NCI-H748 treated with DMSO at 0.1 percent for 48 hours (cell line): Measurements from ENCODE around the gene TBCD.
"Not testable (repeated sequence)": the region's sequence is repeated elsewhere in the genome, so short reads cannot be mapped to it uniquely, and the experiment has no call there.

Source experiments
- DNase-seq: peaks from one replicate; lab custom pipeline; 2025; lab: John Stamatoyannopoulos, UW

Gene TBCD

DNA sequence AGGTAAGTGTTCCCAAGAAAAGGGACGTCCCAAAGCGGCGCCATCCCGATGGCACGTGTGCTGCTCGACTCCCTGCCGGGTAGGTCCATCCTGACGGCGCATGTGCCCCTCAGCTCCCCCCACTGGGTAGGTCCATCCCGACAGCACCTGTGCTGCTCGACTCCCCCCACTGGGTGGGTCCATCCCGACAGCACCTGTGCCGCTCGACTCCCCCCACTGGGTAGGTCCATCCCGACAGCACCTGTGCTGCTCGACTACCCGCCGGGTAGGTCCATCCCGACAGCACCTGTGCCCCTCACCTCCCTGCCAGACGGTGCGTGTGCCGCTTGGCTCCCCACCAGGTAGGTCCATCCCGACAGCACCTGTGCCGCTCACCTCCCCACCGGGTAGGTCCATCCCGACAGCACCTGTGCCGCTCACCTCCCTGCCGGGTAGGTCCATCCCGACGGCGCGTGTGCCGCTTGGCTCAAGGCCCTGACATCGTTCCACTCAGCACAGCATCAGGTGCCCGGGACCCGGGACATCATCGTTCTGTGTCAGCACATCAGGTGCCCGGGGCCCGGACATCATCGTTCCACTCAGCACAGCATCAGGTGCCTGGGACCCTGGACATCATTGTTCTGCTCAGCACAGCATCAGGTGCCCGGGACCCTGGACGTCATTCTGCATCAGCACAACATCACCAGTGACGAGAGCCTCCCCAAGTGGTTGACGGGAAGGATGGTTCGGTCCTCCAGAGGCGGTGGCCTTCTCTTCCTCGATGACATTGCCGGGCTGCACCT, 22.2 kb upstream of the TBCD start:
- DNase-seq: no peak

DNA sequence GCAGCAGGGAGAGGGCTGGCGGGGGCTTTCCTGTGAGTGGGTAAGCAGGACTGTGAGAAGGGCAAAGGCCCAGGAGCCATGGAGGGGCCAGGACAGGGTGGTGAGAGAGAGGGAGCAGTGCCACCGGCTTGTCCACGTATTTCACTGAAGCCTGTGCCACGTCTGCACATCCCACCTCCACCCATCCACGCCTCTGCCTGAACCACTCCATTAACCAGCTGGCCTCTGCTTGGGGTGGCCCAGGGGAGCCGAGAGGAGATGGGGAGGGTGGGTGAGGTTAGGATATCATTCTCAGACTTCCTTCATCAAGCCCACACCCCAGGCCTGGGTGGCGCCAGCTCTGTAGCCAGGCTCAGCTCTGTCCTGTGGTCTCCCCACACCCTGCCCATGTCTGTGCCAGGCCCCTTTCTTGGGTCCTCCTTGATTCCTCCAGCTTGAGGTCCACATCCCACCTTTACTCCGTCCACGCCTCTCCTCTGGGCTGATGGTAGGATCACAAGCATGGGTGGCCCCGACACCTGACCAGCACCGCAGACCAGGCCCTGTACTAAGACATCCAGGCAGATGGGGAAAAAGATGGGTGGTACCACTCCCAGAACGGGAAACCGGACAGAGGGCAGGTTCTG, 19.6 kb upstream of the TBCD start:
- no peak for DNase-seq

DNA sequence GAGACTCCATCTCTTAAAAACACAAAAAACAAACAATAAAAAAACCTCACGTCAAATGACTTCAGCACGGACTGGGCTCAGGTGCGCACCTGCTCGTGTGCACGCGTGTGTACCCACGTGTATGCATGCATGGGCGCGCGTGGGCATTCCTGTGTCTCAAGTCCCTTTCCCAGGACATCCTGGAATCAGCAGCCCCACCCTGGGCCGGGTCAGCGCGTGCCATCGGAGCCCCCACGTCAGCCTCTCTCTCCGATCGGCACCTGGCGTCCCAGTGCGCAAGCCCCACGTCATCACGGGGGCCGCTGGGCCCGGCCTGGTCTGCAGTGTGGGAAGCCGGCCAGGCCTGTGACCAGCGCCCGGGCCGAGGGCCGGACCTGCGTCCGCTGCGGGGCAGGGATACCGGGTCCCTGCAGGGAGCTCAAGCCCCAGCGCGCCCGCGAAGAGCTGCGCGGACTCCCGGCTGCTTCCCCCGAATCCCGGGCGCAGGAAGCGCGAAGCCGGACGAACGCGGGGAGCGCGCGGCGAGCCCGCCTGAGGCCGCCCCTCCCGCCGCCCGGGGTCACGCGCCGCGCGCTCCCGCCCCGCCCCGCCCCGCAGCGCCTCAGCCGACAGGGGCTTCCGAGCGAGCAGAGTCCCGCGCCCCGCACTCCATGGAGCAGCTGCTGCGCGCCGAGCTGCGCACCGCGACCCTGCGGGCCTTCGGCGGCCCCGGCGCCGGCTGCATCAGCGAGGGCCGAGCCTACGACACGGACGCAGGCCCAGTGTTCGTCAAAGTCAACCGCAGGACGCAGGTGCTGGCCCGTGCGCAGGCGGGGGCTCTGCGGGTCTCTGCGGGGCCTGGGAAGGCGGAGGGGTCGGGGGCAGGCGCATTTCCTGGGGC, 16.6 kb upstream of the TBCD start, which contains the start of gene FN3K:
Gene FN3K, plus strand, starts transcription at position 629 of the 880 bp plus-strand sequence. Its CDS starts 22 bp downstream, at position 651.
- DNase-seq: peak; percentile 15

DNA sequence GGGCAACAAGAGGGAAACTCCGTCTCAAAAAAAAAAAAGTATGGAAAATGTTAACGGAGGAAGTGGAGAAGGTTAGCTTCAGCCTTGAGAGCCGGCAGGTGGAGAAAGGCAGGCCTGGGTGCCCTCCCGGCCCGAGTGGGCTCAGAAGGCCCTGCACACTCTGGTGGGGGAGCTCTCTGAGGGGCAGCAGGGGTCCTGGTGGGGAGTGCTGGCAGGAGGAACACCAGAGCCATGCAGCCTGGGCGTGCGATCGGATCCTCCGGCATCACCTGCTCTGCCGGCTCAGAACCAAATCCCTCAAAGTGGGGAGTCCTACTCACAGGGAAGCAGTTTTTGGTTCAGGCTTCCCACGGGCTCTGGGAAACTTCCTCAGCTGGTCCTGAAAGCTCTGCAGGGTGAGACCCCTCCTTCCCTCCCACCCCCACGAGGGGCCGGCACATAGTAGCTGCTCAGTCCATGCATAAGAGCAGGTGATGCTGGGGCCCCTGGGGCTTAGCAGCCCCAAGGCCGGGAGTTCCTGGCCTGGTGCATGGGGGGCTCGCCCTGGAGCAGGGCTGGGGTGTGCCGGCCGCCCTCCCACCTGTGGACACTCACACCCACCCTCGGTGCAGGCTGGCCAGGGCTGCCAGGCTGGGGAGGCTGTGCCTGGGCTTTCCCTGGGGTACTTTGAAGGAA, 15.2 kb upstream of the TBCD start:
- DNase-seq: no peak

GRCh38 chr17:82737967-82738877, 13.6 kb upstream of the TBCD start:
- no peak for DNase-seq

GRCh38 chr17:82740906-82741759, 10.7 kb upstream of the TBCD start:
- DNase-seq: no peak

DNA sequence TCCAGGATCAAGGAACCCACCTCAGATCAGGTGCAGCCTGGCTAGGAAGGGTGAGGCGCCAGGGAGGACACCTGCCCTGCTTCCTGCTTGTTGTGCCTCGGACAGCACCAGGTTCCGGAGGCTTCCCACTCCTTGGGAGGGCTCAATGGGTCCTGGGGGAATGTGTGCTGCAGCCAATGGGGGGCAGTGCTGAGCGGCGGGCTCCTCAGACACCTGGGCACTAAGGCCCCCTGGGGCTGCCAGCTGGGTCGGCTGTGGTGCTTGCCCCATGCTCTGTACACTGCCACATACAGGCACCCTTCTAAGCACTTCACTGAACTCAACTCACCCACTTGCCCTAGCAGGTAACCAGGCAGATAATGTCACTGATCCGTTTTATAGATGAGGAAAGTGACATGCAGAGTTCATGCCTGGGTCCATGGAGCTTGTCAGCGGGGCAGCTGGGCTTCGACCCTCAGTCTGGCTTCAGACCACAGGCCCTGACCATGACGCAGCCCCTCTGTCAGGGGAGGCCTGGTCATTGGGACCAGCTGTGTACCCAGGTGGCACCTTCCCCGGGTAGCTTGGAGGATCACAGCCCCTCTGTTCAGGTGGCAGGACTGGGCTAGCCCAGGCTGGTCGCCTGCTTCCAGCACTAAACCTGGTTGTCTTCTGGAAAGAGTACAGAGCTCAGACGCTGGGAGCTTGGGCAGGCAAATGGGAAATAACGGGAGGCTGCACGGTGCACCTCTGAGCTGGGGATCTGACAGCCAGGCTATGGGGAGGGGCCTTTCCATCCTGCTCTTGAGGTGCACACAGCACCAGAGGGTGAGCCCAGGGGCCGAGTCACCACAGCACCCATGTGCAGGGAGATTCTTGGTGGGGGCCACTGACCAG, 8.3 kb upstream of the TBCD start:
- no peak for DNase-seq

- DNase-seq: not testable (repeated sequence)
Measured at GRCh38 chr17:82744736-82745135, 7.1 kb upstream of the TBCD start.

GRCh38 chr17:82745524-82745923, 6.3 kb upstream of the TBCD start:
- peak; percentile 37 for DNase-seq

- DNase-seq: no peak
Measured at GRCh38 chr17:82748756-82749155, 3.1 kb upstream of the TBCD start.

DNA sequence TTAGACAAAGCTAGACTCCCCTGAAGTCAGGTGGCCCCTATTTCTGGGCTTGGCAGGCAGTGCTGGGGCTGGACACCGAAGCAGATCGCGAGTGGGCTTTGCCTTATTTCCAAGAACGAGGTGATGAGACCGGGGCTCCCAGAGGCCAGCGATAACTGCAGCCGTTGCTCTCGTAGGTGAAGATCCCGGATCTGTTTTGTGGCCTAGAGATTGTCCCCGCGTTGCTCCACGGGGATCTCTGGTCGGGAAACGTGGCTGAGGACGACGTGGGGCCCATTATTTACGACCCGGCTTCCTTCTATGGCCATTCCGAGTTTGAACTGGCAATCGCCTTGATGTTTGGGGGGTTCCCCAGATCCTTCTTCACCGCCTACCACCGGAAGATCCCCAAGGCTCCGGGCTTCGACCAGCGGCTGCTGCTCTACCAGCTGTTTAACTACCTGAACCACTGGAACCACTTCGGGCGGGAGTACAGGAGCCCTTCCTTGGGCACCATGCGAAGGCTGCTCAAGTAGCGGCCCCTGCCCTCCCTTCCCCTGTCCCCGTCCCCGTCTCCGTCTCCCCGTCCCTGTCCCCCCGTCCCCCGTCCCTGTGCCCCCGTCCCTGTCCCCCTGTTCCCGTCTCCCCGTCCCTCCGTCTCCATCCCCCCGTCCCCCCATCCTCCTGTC, 1.5 kb upstream of the TBCD start:
- DNase-seq: no peak

GRCh38 chr17:82751171-82751570, 694 bp upstream of the TBCD start:
- peak; percentile 61 for DNase-seq

DNA sequence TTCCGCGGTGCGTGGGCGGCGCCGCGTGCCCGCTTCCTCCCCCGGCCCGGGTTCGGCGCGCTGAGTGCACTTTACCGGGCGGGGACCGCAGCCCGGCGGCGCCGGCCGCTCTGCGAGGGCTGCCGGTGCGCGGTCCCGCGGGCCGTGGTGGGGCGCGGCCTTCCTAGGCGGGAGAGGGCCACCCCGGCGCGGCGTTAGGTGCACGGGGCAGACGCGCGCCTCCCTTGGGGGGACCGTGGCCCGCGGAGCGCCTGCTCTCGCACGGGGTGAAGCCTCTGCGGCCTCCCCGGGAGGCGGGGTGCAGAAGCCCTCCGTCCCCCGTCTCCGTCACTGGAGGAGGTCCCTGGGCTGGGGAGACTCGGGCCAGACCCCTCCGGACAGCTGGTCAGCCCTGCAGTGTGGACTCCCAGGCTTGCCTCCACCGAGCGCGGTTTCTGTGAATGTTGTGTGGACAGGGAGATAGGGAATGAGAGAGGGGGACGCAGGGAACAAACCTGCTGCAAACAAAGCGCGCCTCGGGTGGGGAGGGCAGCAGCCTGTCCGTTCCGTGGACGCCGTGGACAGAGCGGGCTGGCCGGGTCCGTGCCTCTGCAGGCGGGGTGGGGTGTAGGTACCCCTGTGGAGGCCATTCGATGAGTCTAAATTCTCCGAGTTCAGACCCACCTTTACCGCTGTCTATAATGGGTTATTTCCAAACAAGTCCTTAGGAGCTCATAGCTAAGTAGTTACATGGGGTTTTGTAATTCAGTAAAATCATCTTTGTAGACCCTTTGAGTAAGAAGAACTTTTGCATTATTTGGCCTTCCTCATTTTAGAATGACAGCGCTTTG, 721 bp downstream of the TBCD start:
- DNase-seq: no peak

- DNase-seq: no peak
Measured at GRCh38 chr17:82753201-82753464, 1.3 kb downstream of the TBCD start.

- no peak for DNase-seq
Measured at GRCh38 chr17:82754297-82755208, 2.7 kb downstream of the TBCD start.

GRCh38 chr17:82756166-82756565, 4.3 kb downstream of the TBCD start:
- no peak for DNase-seq

- no peak for DNase-seq
Measured at GRCh38 chr17:82765371-82765770, 13.5 kb downstream of the TBCD start.
